Ureter (tissue), 1 donor: ENCODE results near the gene CAP2. TPM values are rescaled to one million over a fixed set of nuclear protein-coding genes. Genes with fewer than 3 reads are reported as not detected.
A peak's percentile ranks its signal among the peaks of the same experiment; 100 is the strongest.

ENCODE experiments used
- DNase-seq: peaks from one replicate; pipeline ENCODE4 v3.0.0-alpha.2; 2020; ENCODE audit warnings: low spot score
- total RNA-seq: library from RNA; stranded (reverse); gene quantifications from one replicate; pipeline ENCODE4 v1.2.4, GENCODE V29; 2023
- donor health status: DM: yes; HTN: yes; CAD: no.

The CAP2 gene
- total RNA-seq, result 20.7 TPM

- DNase-seq, result peak; percentile 76
Observed at GRCh38 chr6:17392978-17393891, at the start of gene CAP2. Gene CAP2 (plus strand): TSS chr6:17393595. CDS start chr6:17421556, 27,961 bp downstream.

- DNase-seq, result no peak
Observed at GRCh38 chr6:17347012-17347411, 46.4 kb upstream of the CAP2 start.

GRCh38 chr6:17349427-17349826 is 44.0 kb upstream of the CAP2 start:
- no peak for DNase-seq

- DNase-seq, result no peak
Observed at GRCh38 chr6:17352302-17352701, 41.1 kb upstream of the CAP2 start.

- no peak for DNase-seq
Observed at GRCh38 chr6:17353440-17354175, 39.8 kb upstream of the CAP2 start.

- DNase-seq, result no peak
Observed at GRCh38 chr6:17354700-17355403, 38.5 kb upstream of the CAP2 start.

GRCh38 chr6:17355404-17355774 is 38.0 kb upstream of the CAP2 start:
- DNase-seq, result no peak

- DNase-seq, result no peak
Observed at GRCh38 chr6:17358515-17358914, 34.9 kb upstream of the CAP2 start.

- no peak for DNase-seq
Observed at GRCh38 chr6:17360564-17360963, 32.8 kb upstream of the CAP2 start.

- no peak for DNase-seq
Observed at GRCh38 chr6:17361013-17361412, 32.4 kb upstream of the CAP2 start.

- no peak for DNase-seq
Observed at GRCh38 chr6:17365961-17366360, 27.4 kb upstream of the CAP2 start.

GRCh38 chr6:17367868-17368267 is 25.5 kb upstream of the CAP2 start:
- no peak for DNase-seq

- DNase-seq, result no peak
Observed at GRCh38 chr6:17381424-17382147, 11.8 kb upstream of the CAP2 start.

GRCh38 chr6:17385660-17386059 is 7.7 kb upstream of the CAP2 start:
- no peak for DNase-seq

- DNase-seq, result no peak
Observed at GRCh38 chr6:17388365-17388764, 5.0 kb upstream of the CAP2 start.

GRCh38 chr6:17389274-17389847 is 4.0 kb upstream of the CAP2 start:
- DNase-seq, result no peak

GRCh38 chr6:17390276-17390675 is 3.1 kb upstream of the CAP2 start:
- DNase-seq, result no peak

GRCh38 chr6:17391976-17392375 is 1.4 kb upstream of the CAP2 start:
- DNase-seq, result no peak

- peak; percentile 65 for DNase-seq
Observed at GRCh38 chr6:17393892-17394631, 667 bp downstream of the CAP2 start.

- DNase-seq, result no peak
Observed at GRCh38 chr6:17395112-17395511, 1.7 kb downstream of the CAP2 start.

GRCh38 chr6:17396256-17396655 is 2.9 kb downstream of the CAP2 start:
- no peak for DNase-seq
